Loucy (cell line): ENCODE measurements around the gene RBMS3.

Experiments used
- H2AFZ ChIP-seq: fragments of 200-600 bp; sonication (generic); 2 replicates; pipeline ENCODE4 v1.6.0; 2016; ENCODE audit warnings: antibody characterized with exemption, mild to moderate bottlenecking, low read length, moderate library complexity
- H3F3A ChIP-seq: fragments of 200-600 bp; 2 replicates; pipeline ENCODE4 v1.6.0; 2016; ENCODE audit warnings: antibody characterized with exemption, low read depth, mild to moderate bottlenecking
- H3K27me3 ChIP-seq: fragments of 200-600 bp; sonication (generic); 2 replicates; pipeline ENCODE4 v1.6.1; 2014; ENCODE audit warnings: low read length, mild to moderate bottlenecking; ENCODE audit not compliant: insufficient read depth, poor library complexity, severe bottlenecking
- H3K36me3 ChIP-seq: fragments of 200-600 bp; sonication (generic); 2 replicates; pipeline ENCODE4 v1.6.1; 2016; ENCODE audit warnings: low read length; ENCODE audit not compliant: insufficient read depth
- H3K4me1 ChIP-seq: fragments of 200-600 bp; sonication (generic); 2 replicates; pipeline ENCODE4 v1.5.1; 2014; ENCODE audit warnings: low read length, mild to moderate bottlenecking; ENCODE audit not compliant: insufficient read depth, poor library complexity, severe bottlenecking
- H3K4me2 ChIP-seq: fragments of 200-600 bp; sonication (generic); 2 replicates; pipeline ENCODE4 v1.6.0; 2014; ENCODE audit warnings: antibody characterized with exemption, low read length, low read depth, mild to moderate bottlenecking; ENCODE audit not compliant: poor library complexity, severe bottlenecking
- H3K4me3 ChIP-seq: fragments of 200-600 bp; sonication (generic); 2 replicates; pipeline ENCODE4 v1.5.1; 2014; ENCODE audit warnings: low read length, mild to moderate bottlenecking, mixed read lengths; ENCODE audit not compliant: poor library complexity, severe bottlenecking
- H3K79me2 ChIP-seq: fragments of 200-600 bp; sonication (generic); 2 replicates; pipeline ENCODE4 v1.6.1; 2014; ENCODE audit warnings: low read length; ENCODE audit not compliant: insufficient read depth
- H3K9ac ChIP-seq: fragments of 200-600 bp; sonication (generic); 2 replicates; pipeline ENCODE4 v1.6.0; 2014; ENCODE audit warnings: mild to moderate bottlenecking, low read depth, low read length, moderate library complexity; ENCODE audit not compliant: poor library complexity, severe bottlenecking
- H3K9me2 ChIP-seq: fragments of 200-600 bp; sonication (generic); replicated peaks from 2 replicates; pipeline ENCODE4 v1.6.1; 2016; ENCODE audit warnings: low read depth, low read length, mixed read lengths
- H3K9me3 ChIP-seq: fragments of 200-600 bp; sonication (generic); 2 replicates; pipeline ENCODE4 v1.6.1; 2014; ENCODE audit warnings: mild to moderate bottlenecking, antibody characterized with exemption, low read length, low read depth; ENCODE audit not compliant: insufficient read depth
- H4K20me1 ChIP-seq: fragments of 200-600 bp; sonication (generic); 2 replicates; pipeline ENCODE4 v1.6.0; 2014; ENCODE audit warnings: antibody characterized with exemption, low read length, mild to moderate bottlenecking; ENCODE audit not compliant: insufficient read depth, poor library complexity, severe bottlenecking
- CTCF ChIP-seq: fragments of 200-600 bp; sonication (generic); conservative IDR thresholded peaks from 2 replicates; pipeline ENCODE4 v1.5.1; 2014; ENCODE audit warnings: mild to moderate bottlenecking, antibody characterized with exemption, low read length
- EZH2phosphoT487 ChIP-seq: fragments of 200-600 bp; IDR thresholded peaks from 2 replicates; pipeline ENCODE4 v1.6.1; 2018; ENCODE audit warnings: antibody characterized with exemption, mild to moderate bottlenecking, moderate library complexity, borderline replicate concordance

The RBMS3 gene

DNA sequence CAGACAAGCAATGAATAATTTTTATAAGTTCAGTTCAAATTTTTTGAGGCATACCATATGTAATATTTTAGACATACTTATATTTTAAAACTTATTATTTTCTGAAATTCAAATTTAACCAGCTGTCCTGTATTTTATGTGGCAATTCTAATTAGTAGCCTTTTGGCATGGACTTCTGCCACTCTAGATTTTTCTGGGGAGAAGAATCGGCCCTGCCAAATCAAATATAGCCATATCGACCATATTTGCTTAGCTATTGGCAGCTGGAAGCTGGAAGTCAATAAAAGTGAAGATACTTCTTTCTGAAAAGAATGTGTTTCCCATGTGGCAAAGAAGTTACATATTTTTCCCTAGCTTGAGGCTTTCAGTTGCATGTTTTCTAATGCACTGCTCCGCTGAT is 9.4 kb upstream of the RBMS3 start:
- Histone ChIP-seq H3K9me3 (no peaks in the 10 kb centered on the region), H3K79me2 (no peaks in the 10 kb centered on the region), H3K4me3 (no peak overlapping the region), H3K36me3 (no peaks in the 10 kb centered on the region), H3K9me2 (no peaks in the 10 kb centered on the region), H3K9ac (no peak overlapping the region), H3K4me2 (no peak overlapping the region), H4K20me1 (no peaks in the 10 kb centered on the region), H3K27me3 (no peaks in the 10 kb centered on the region), H2AFZ (no peak overlapping the region), H3K4me1 (no peaks in the 10 kb centered on the region), H3F3A (no peaks in the 10 kb centered on the region)
- no peak for TF ChIP-seq EZH2phosphoT487
- TF ChIP-seq CTCF: no peak

GRCh38 chr3:29274667-29275066 is 6.2 kb upstream of the RBMS3 start:
- Histone ChIP-seq H3K4me3 (no peak overlapping the region), H3K36me3 (no peaks in the 10 kb centered on the region), H3K27me3 (no peaks in the 10 kb centered on the region), H4K20me1 (no peaks in the 10 kb centered on the region), H3F3A (no peaks in the 10 kb centered on the region), H3K9me2 (no peaks in the 10 kb centered on the region), H2AFZ (no peak overlapping the region), H3K79me2 (no peaks in the 10 kb centered on the region), H3K4me2 (no peak overlapping the region), H3K9me3 (no peaks in the 10 kb centered on the region), H3K9ac (no peak overlapping the region), H3K4me1 (no peaks in the 10 kb centered on the region)
- TF ChIP-seq CTCF (no peak), EZH2phosphoT487 (no peak)

GRCh38 chr3:29275309-29275708 is 5.6 kb upstream of the RBMS3 start:
- Histone ChIP-seq H3K9ac (no peak overlapping the region), H3K4me3 (no peak overlapping the region), H3K4me1 (no peaks in the 10 kb centered on the region), H4K20me1 (no peaks in the 10 kb centered on the region), H2AFZ (no peak overlapping the region), H3K36me3 (no peaks in the 10 kb centered on the region), H3K27me3 (no peaks in the 10 kb centered on the region), H3K9me3 (no peaks in the 10 kb centered on the region), H3F3A (no peaks in the 10 kb centered on the region), H3K9me2 (no peaks in the 10 kb centered on the region), H3K79me2 (no peaks in the 10 kb centered on the region), H3K4me2 (no peak overlapping the region)
- no peak for TF ChIP-seq EZH2phosphoT487
- no peak for TF ChIP-seq CTCF
